ENCODE measurements around the gene GRAMD2B. TPM values are rescaled to one million over a fixed set of nuclear protein-coding genes. Genes with fewer than 3 reads are reported as not detected.

The GRAMD2B gene
- total RNA-seq, 1 experiment from 2014 or later = 6.7 TPM

DNA sequence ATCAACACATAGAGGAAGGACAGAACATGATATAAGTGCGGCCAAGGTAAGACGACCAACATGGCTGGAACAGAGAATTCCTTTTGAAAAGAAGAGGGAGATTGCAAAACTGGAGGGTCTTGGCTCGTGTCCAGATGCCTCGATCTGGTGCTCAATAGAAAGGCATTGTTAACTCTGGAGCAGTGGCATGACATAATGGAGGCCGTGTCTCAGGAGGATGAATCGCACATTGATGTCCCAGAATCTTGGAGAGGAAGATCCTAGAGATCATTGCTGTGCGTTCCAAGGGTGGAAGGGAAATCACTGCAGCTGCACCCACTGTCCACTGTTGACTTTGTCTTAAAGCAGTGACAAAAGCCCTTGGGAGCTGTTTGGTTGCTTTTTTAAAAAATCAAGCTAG lies 30.9 kb downstream of the GRAMD2B start:
- no peak overlapping the region for H3T11ph ChIP-seq (ENCODE audit: low read length)

More for the DNA sequence above, 30.9 kb downstream of the GRAMD2B start:
- Histone ChIP-seq H3K27ac (ENCODE audit: insufficient read length, low read depth, low read length) (no peak overlapping the region), H3K4me2 (ENCODE audit: insufficient read depth, insufficient read length, low read length) (no peak overlapping the region), H3K23ac (ENCODE audit: insufficient read length, low read depth, low read length) (no peak overlapping the region), H3K9ac (ENCODE audit: extremely low read depth, insufficient read length, low read length) (no peak overlapping the region), H3K14ac (ENCODE audit: insufficient read depth, low read length) (no peak overlapping the region), H3K79me2 (ENCODE audit: insufficient read depth, low read length) (no peaks in the 10 kb centered on the region; the same call in 1 of the 2 replicates), H2BK120ac (ENCODE audit: low read depth, low read length, poor library complexity, severe bottlenecking) (no peak overlapping the region), H4K8ac (replicated peaks; ENCODE audit: insufficient read length, low read depth, low read length) (no peak overlapping the region), H2BK5ac (ENCODE audit: insufficient read length, low read length) (no peak overlapping the region), H3K9me3 (ENCODE audit: control insufficient read depth, low read depth, low read length) (no peaks in the 10 kb centered on the region), H4K91ac (ENCODE audit: insufficient read length, low read depth, low read length) (no peak overlapping the region), H2BK12ac (ENCODE audit: insufficient read length, low read depth, low read length) (no peak overlapping the region), H3K23me2 (ENCODE audit: insufficient read length, low read depth, low read length, poor library complexity, severe bottlenecking) (no peaks in the 10 kb centered on the region), H4K5ac (ENCODE audit: insufficient read length, low read depth, low read length) (no peak overlapping the region), H3K56ac (ENCODE audit: insufficient read length, low read depth, low read length) (no peak overlapping the region), H3K4me1 (ENCODE audit: insufficient read depth, low read length) (no peaks in the 10 kb centered on the region), H3K4ac (ENCODE audit: low read depth, low read length) (no peak overlapping the region), H3K79me1 (ENCODE audit: insufficient read depth, low read depth, low read length, poor library complexity, severe bottlenecking) (peaks cover 2% of the 10 kb centered on the region), H2BK15ac (ENCODE audit: low read depth, low read length) (no peak overlapping the region), H3K18ac (ENCODE audit: insufficient read length, low read depth, low read length) (no peak overlapping the region), H2AFZ (ENCODE audit: low read length) (no peak overlapping the region), H2AK5ac (ENCODE audit: insufficient read length, low read length) (no peak overlapping the region), H3K27me3 (ENCODE audit: insufficient read depth, low read length) (no peaks in the 10 kb centered on the region), H2BK20ac (ENCODE audit: low read depth, low read length, poor library complexity, severe bottlenecking) (no peak overlapping the region), H4K20me1 (ENCODE audit: control insufficient read depth, insufficient read depth, insufficient read length) (no peaks in the 10 kb centered on the region)
- TF ChIP-seq CTCF (conservative IDR thresholded peaks at IDR 0.05) = no peak
- Mint-ChIP-seq H3K9me3 (no peaks in the 10 kb centered on the region), H3K36me3 (ENCODE audit: insufficient read depth in 1 of 3, low read depth in 3 of 3) (peaks cover 0 to 10% (median 8%) of the 10 kb centered on the region in 3 experiments; a peak in 3 of 7 replicates), H3K4me3 (no peak overlapping the region), H3K4me1 (peaks cover 8 to 9% of the 10 kb centered on the region in 2 experiments), H3K27me3 (ENCODE audit: low read depth) (no peaks in the 10 kb centered on the region), H3K27ac (no peak overlapping the region)
- no peak for DNase-seq
- no CpG with 5 or more reads among the region's 7 CpGs for WGBS (ENCODE audit: extremely low coverage, insufficient read length, low lambda C conversion rate)
